ENCODE data around the gene HOXB9.
A peak's percentile ranks its signal among the peaks of the same experiment; 100 is the strongest.

DNA sequence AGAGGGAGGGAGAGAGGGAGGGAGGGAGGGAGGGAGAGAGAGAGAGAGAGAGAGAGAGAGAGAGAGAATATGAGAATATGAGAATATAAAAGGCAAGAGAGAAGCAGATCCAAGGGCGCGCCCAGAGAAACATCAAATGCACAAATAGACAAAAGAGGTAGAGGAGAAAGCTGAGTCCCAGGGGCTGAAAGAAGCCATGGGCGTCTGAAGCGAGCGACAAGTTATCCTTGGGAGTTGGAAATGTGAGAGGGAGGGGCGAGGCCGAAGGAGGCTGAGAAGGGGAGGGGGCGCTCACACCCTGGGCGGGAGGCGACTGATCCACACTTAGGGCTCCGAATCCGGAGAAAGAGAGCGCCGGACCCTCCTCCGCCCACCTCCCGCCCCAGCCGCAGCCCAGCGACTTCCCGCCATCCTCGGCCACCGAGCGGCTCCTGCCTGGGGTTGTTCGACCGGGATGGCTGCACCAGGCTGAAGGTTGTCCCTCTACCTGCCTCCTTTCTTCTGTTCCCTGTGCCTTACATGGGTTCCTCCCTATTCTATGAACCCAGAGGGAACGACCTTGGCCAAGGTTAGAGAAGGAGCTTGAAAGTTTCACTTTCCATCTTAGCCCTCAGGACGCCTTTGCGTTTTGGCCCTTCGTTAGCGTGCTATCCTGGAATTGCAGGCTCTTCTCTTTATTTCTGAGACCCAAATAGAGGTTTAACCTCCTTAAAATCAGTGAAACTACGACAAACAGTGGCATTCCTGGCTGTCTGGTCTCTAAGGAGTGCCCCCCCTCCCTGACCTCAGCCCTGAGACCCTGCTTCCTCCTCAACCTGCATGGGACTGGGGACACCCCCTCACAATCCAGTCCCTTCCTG is 21.2 kb upstream of the HOXB9 start:
- TF ChIP-seq TARDBP (IDR thresholded peaks at IDR 0.05) = no peak
- TF ChIP-seq SP1 (IDR thresholded peaks at IDR 0.05) = no peak
- TF ChIP-seq FOXM1 (IDR thresholded peaks at IDR 0.05; ENCODE audit: borderline replicate concordance) = no peak
- TF ChIP-seq HDGF (IDR thresholded peaks at IDR 0.05; ENCODE audit: borderline replicate concordance) = 0 out of 2 replicates have a peak, but pooled peaks have one; percentile 48
